Adrenal gland (tissue), 5 donors: ENCODE measurements around the gene PTPRO.

Experiments
- CTCF ChIP-seq, 6 experiments: fragments of 450-650 bp in 4 of 6; fragments of 200-600 bp in 2 of 6; sonication (generic) in 1 of 6; IDR thresholded peaks; 1 replicate in 5 of 6; 2 replicates in 1 of 6; pipeline versions ENCODE4 v1.5.1 to v1.8.0; 2016 to 2021; ENCODE audit warnings: antibody characterized with exemption in 6 of 6, mild to moderate bottlenecking in 2 of 6, moderate library complexity in 1 of 6
- POLR2A ChIP-seq, 2 donors: fragments of 450-650 bp; IDR thresholded peaks; one replicate each; pipeline ENCODE4 v1.6.1; 2017; ENCODE audit warnings: antibody characterized with exemption in 2 of 2, mild to moderate bottlenecking in 2 of 2, moderate library complexity in 1 of 2
- donor health status: DM: no; HTN: no; CAD: no.

DNA sequence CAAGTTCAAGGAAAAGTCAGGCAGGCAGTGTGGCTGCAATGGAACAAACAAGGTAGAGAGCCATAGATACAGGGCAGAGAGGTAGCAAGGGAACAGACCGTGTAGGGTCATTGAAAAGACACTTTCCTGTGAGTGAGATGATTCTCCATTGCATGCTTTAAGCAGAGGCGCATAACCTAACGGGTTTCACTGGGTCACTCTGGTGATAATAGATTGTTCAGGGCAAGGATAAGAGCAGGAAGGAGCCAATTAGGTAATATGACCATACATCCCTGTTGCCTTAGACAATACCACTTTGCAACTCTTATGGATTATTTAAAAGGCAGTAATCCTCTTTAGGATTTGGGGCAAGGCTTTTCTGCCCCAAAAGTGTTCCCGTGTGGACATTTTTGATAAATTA, 214.1 kb downstream of the PTPRO start:
- TF ChIP-seq CTCF (IDR thresholded peaks at IDR 0.05): no peak
- no peak for TF ChIP-seq POLR2A (IDR thresholded peaks at IDR 0.05)
